ENCODE measurements around the gene SCAPER.

Gene SCAPER

DNA sequence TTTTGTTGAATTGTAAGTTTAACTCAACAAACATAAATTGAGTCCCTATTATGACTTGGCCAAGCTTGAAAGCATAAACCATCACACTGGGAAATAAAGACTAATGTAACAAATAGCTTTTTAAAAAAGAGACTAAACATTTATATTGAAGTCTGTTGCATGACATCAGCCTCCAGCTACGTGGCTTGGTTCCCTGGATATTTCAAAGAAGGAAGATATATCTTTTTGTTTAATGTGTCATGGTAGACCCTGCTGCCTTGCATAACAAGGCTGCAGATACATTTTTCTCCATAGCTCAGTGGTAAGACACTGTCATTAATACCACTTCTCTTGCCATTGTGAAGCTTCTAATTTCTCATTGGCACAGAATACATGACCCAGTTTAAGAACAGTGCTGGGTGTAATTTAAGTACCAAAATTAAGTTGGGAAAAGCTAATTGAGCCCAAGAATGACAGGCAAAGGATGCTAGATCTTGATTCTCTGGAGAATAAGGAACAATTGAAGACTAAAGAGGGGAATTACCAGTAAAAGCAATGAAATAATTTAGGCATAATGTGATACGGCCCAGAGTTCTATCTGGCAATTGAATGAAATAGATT is 40.5 kb upstream of the SCAPER start:
- H3K9me3 ChIP-seq (ENCODE audit: severe bottlenecking) = no peaks in the 10 kb centered on the region
- H3K4me1 ChIP-seq (ENCODE audit: insufficient read depth, poor library complexity, severe bottlenecking) = no peaks in the 10 kb centered on the region
- no peak overlapping the region for H3K4me3 ChIP-seq (ENCODE audit: severe bottlenecking)
- DNase-seq (ENCODE audit: low spot score) (no peak), ATAC-seq (ENCODE audit: low read depth) (no peak)
- H3K27ac ChIP-seq (ENCODE audit: poor library complexity, severe bottlenecking) = no peak overlapping the region
- H3K36me3 ChIP-seq (ENCODE audit: low read depth) = peaks cover 76% of the 10 kb centered on the region
- no peaks in the 10 kb centered on the region for H3K27me3 ChIP-seq (ENCODE audit: insufficient read depth, poor library complexity, severe bottlenecking)
- TF ChIP-seq CTCF (IDR thresholded peaks at IDR 0.05; ENCODE audit: poor library complexity, severe bottlenecking) = no peak

GRCh38 chr15:76942331-76942730 is 37.2 kb upstream of the SCAPER start:
- Histone ChIP-seq H3K4me1 (ENCODE audit: insufficient read depth, poor library complexity, severe bottlenecking) (no peaks in the 10 kb centered on the region), H3K27ac (ENCODE audit: poor library complexity, severe bottlenecking) (no peak overlapping the region), H3K4me3 (ENCODE audit: severe bottlenecking) (no peak overlapping the region), H3K27me3 (ENCODE audit: insufficient read depth, poor library complexity, severe bottlenecking) (no peaks in the 10 kb centered on the region), H3K9me3 (ENCODE audit: severe bottlenecking) (no peaks in the 10 kb centered on the region), H3K36me3 (ENCODE audit: low read depth) (peaks cover 78% of the 10 kb centered on the region)
- no peak for DNase-seq (ENCODE audit: low spot score)
- TF ChIP-seq CTCF (IDR thresholded peaks at IDR 0.05; ENCODE audit: poor library complexity, severe bottlenecking) = no peak
- no peak for ATAC-seq (ENCODE audit: low read depth)

GRCh38 chr15:76941636-76942035 is 36.5 kb upstream of the SCAPER start:
- H3K36me3 ChIP-seq (ENCODE audit: low read depth) = peaks cover 84% of the 10 kb centered on the region

GRCh38 chr15:76939715-76940114 is 34.6 kb upstream of the SCAPER start:
- DNase-seq (ENCODE audit: low spot score) = no peak
- H3K36me3 ChIP-seq (ENCODE audit: low read depth) = peaks cover 91% of the 10 kb centered on the region
- TF ChIP-seq CTCF (IDR thresholded peaks at IDR 0.05; ENCODE audit: poor library complexity, severe bottlenecking) = no peak

More at GRCh38 chr15:76941636-76942035, 36.5 kb upstream of the SCAPER start:
- TF ChIP-seq CTCF (IDR thresholded peaks at IDR 0.05; ENCODE audit: poor library complexity, severe bottlenecking) = peak; percentile 11
- H3K4me1 ChIP-seq (ENCODE audit: insufficient read depth, poor library complexity, severe bottlenecking) = no peaks in the 10 kb centered on the region
- H3K4me3 ChIP-seq (ENCODE audit: severe bottlenecking) = no peak overlapping the region
- DNase-seq (ENCODE audit: low spot score) = no peak
- no peak overlapping the region for H3K27ac ChIP-seq (ENCODE audit: poor library complexity, severe bottlenecking)
- H3K27me3 ChIP-seq (ENCODE audit: insufficient read depth, poor library complexity, severe bottlenecking) = no peaks in the 10 kb centered on the region
- ATAC-seq (ENCODE audit: low read depth) = no peak
- no peaks in the 10 kb centered on the region for H3K9me3 ChIP-seq (ENCODE audit: severe bottlenecking)

GRCh38 chr15:76938752-76939151 is 33.6 kb upstream of the SCAPER start:
- ATAC-seq (ENCODE audit: low read depth) = no peak
- peaks cover 91% of the 10 kb centered on the region for H3K36me3 ChIP-seq (ENCODE audit: low read depth)
- no peaks in the 10 kb centered on the region for H3K4me1 ChIP-seq (ENCODE audit: insufficient read depth, poor library complexity, severe bottlenecking)
- H3K4me3 ChIP-seq (ENCODE audit: severe bottlenecking) = no peak overlapping the region
- H3K9me3 ChIP-seq (ENCODE audit: severe bottlenecking) = no peaks in the 10 kb centered on the region
- no peak for DNase-seq (ENCODE audit: low spot score)
- no peak for TF ChIP-seq CTCF (IDR thresholded peaks at IDR 0.05; ENCODE audit: poor library complexity, severe bottlenecking)
- H3K27ac ChIP-seq (ENCODE audit: poor library complexity, severe bottlenecking) = no peak overlapping the region
- no peaks in the 10 kb centered on the region for H3K27me3 ChIP-seq (ENCODE audit: insufficient read depth, poor library complexity, severe bottlenecking)

More at GRCh38 chr15:76939715-76940114, 34.6 kb upstream of the SCAPER start:
- ATAC-seq (ENCODE audit: low read depth) = no peak
- H3K9me3 ChIP-seq (ENCODE audit: severe bottlenecking) = no peaks in the 10 kb centered on the region
- no peak overlapping the region for H3K27ac ChIP-seq (ENCODE audit: poor library complexity, severe bottlenecking)
- no peaks in the 10 kb centered on the region for H3K27me3 ChIP-seq (ENCODE audit: insufficient read depth, poor library complexity, severe bottlenecking)
- H3K4me3 ChIP-seq (ENCODE audit: severe bottlenecking) = no peak overlapping the region
- H3K4me1 ChIP-seq (ENCODE audit: insufficient read depth, poor library complexity, severe bottlenecking) = no peaks in the 10 kb centered on the region
